ENCODE results near the gene SYCP2L. TPM values are rescaled to one million over a fixed set of nuclear protein-coding genes. Genes with fewer than 3 reads are reported as not detected.

Gene SYCP2L
- total and polyA plus RNA-seq, 2 donors (not counting 3 experiments of a cell fraction or from before 2014, with no cell fraction given) = not detected

GRCh38 chr6:10847684-10848083 lies 39.2 kb upstream of the SYCP2L start:
- no peak overlapping the region for H3K9ac ChIP-seq (replicated peaks; ENCODE audit: extremely low read depth, insufficient read depth, low read length)
- no peak overlapping the region for H3K4me3 ChIP-seq (replicated peaks in 1 of 3; ENCODE audit: insufficient read depth in 1 of 3, low read depth in 1 of 3, low read length in 3 of 3)
- no peaks in the 10 kb centered on the region for H3K36me3 ChIP-seq (ENCODE audit: control insufficient read depth in 2 of 2, extremely low read depth in 1 of 2, insufficient read depth in 2 of 2, low read length in 2 of 2)
- H3K79me2 ChIP-seq (ENCODE audit: control insufficient read depth, insufficient read depth, low read length) = no peaks in the 10 kb centered on the region
- intact Hi-C loops (cut with micrococcal nuclease) (loop anchor here (10.0 kb wide), 1 partner anchor 197 kb away; the partner anchor contains the start of gene ELOVL2), dilution Hi-C loops (cut with MboI; ENCODE audit: extremely low pct_ligation_motif_present, low sequenced_read_pairs) (no loop called here)
- FAIRE-seq (peak; percentile 54), DNase-seq (ENCODE audit: low read depth, low spot score) (no peak)
- TF ChIP-seq POLR2A (IDR thresholded peaks at IDR 0.05; ENCODE audit: low read depth, low read length) (no peak), FOS (IDR thresholded peaks at IDR 0.05; ENCODE audit: borderline replicate concordance, insufficient read depth, low read length) (no peak), GATA2 (IDR thresholded peaks at IDR 0.05; ENCODE audit: insufficient read depth, insufficient read length, low read depth, low read length) (no peak), JUN (IDR thresholded peaks at IDR 0.05; ENCODE audit: borderline replicate concordance, insufficient read depth, insufficient read length, low read depth) (no peak), POLR2AphosphoS5 (IDR thresholded peaks at IDR 0.05; ENCODE audit: insufficient read depth, low read depth, low read length) (no peak), CTCF (IDR thresholded peaks at IDR 0.05; ENCODE audit: extremely low read depth in 1 of 2, insufficient read depth in 1 of 2, low read depth in 1 of 2, low read length in 2 of 2) (no peak), EZH2 (IDR thresholded peaks at IDR 0.05; ENCODE audit: borderline replicate concordance, low read depth, low read length, severe bottlenecking) (no peak), MYC (IDR thresholded peaks at IDR 0.05; ENCODE audit: low read depth, low read length) (no peak)
- TF ChIP-seq, protein P1, sequence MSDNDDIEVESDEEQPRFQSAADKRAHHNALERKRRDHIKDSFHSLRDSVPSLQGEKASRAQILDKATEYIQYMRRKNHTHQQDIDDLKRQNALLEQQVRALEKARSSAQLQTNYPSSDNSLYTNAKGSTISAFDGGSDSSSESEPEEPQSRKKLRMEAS (IDR thresholded peaks at IDR 0.05; ENCODE audit: insufficient read depth, insufficient read length) = no peak
- CTCF ChIA-PET = interaction anchor here (0.6 to 3.2 kb wide), 2 partner anchors 156 to 222 kb away, joined by 3 to 17 read pairs; no protein-coding TSS in a partner anchor
- no peak overlapping the region for H3K27ac ChIP-seq (ENCODE audit: insufficient read depth, low read depth, low read length)
- no TSS peak for BruUV-seq (replicated peaks)
- no peaks in the 10 kb centered on the region for H3K9me1 ChIP-seq (replicated peaks; ENCODE audit: control insufficient read depth, extremely low read depth, insufficient read depth, low read length)
- peaks cover 0 to 2% of the 10 kb centered on the region in 2 experiments for H3K27me3 ChIP-seq (ENCODE audit: control insufficient read depth in 2 of 2, insufficient read depth in 2 of 2, low read length in 2 of 2)
- no peaks in the 10 kb centered on the region for H4K20me1 ChIP-seq (replicated peaks; ENCODE audit: control insufficient read depth, extremely low read depth, insufficient read depth, low read length)
- POLR2A ChIA-PET = no interaction called here
- H3K4me1 ChIP-seq (ENCODE audit: control insufficient read depth, extremely low read depth, insufficient read depth, low read length) = no peaks in the 10 kb centered on the region
- H3K4me2 ChIP-seq (ENCODE audit: insufficient read depth, low read length) = no peak overlapping the region
- H2AFZ ChIP-seq (ENCODE audit: low read depth, low read length) = no peak overlapping the region
- no peaks in the 10 kb centered on the region for H3K9me3 ChIP-seq (replicated peaks; ENCODE audit: control insufficient read depth, insufficient read depth, low read length)
